HEK293 (cell line): ENCODE measurements around the gene GMPS.

Source experiments
- SP2 ChIP-seq: fragments of 450-650 bp; formaldehyde crosslinking; IDR thresholded peaks from 2 replicates; pipeline ENCODE4 v1.5.1; 2016; ENCODE audit warnings: missing biosample characterization, missing genetic modification characterization
- TF ChIP-seq, protein P1 (sequence below): fragments of 450-650 bp; formaldehyde crosslinking; IDR thresholded peaks from 2 replicates; pipeline ENCODE4 v1.5.1; 2016; ENCODE audit warnings: missing biosample characterization, missing genetic modification characterization
- TF ChIP-seq, protein P2 (sequence below): fragments of 450-650 bp; formaldehyde crosslinking; IDR thresholded peaks from 2 replicates; pipeline ENCODE4 v1.5.1; 2016; ENCODE audit warnings: missing biosample characterization, missing genetic modification characterization
- TF ChIP-seq, protein P3 (sequence below): fragments of 450-650 bp; formaldehyde crosslinking; IDR thresholded peaks from 2 replicates; pipeline ENCODE4 v1.5.1; 2016; ENCODE audit warnings: missing biosample characterization, missing genetic modification characterization
- TF ChIP-seq, protein P4 (sequence below): fragments of 450-650 bp; IDR thresholded peaks from 2 replicates; pipeline ENCODE4 v1.5.1; 2018; ENCODE audit warnings: missing biosample characterization, mild to moderate bottlenecking, missing genetic modification characterization

DNA sequence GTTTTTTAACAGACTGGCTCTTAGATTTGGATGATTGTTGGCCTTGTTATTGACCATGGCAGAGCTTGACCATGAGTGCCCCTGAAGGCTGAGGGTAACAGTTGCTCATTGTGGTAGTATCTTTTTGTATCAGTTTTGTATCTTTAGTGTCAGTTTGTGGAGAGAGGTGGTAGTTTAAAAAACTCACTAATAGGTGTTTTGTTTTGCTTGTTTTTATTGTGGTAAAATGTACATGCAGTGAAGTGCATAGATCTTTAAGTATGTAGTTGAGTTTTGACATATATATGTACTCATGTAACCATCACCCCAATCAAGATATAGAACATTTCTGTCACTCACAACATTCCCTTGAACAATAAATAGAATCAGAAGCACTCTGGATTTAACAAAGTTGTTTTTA is 9.8 kb downstream of the GMPS start:
- TF ChIP-seq, protein P1, sequence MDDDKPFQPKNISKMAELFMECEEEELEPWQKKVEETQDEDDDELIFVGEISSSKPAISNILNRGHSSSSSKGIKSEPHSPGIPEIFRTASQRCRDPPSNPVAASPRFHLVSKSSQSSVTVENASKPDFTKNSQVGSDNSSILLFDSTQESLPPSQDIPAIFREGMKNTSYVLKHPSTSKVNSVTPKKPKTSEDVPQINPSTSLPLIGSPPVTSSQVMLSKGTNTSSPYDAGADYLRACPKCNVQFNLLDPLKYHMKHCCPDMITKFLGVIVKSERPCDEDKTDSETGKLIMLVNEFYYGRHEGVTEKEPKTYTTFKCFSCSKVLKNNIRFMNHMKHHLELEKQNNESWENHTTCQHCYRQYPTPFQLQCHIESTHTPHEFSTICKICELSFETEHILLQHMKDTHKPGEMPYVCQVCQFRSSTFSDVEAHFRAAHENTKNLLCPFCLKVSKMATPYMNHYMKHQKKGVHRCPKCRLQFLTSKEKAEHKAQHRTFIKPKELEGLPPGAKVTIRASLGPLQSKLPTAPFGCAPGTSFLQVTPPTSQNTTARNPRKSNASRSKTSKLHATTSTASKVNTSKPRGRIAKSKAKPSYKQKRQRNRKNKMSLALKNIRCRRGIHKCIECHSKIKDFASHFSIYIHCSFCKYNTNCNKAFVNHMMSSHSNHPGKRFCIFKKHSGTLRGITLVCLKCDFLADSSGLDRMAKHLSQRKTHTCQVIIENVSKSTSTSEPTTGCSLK (tag by site-specific recombination): no peak
- TF ChIP-seq, protein P2, sequence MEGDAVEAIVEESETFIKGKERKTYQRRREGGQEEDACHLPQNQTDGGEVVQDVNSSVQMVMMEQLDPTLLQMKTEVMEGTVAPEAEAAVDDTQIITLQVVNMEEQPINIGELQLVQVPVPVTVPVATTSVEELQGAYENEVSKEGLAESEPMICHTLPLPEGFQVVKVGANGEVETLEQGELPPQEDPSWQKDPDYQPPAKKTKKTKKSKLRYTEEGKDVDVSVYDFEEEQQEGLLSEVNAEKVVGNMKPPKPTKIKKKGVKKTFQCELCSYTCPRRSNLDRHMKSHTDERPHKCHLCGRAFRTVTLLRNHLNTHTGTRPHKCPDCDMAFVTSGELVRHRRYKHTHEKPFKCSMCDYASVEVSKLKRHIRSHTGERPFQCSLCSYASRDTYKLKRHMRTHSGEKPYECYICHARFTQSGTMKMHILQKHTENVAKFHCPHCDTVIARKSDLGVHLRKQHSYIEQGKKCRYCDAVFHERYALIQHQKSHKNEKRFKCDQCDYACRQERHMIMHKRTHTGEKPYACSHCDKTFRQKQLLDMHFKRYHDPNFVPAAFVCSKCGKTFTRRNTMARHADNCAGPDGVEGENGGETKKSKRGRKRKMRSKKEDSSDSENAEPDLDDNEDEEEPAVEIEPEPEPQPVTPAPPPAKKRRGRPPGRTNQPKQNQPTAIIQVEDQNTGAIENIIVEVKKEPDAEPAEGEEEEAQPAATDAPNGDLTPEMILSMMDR (tag by site-specific recombination): no peak
- TF ChIP-seq, protein P3, sequence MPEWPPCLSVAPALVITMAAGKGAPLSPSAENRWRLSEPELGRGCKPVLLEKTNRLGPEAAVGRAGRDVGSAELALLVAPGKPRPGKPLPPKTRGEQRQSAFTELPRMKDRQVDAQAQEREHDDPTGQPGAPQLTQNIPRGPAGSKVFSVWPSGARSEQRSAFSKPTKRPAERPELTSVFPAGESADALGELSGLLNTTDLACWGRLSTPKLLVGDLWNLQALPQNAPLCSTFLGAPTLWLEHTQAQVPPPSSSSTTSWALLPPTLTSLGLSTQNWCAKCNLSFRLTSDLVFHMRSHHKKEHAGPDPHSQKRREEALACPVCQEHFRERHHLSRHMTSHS (tag by site-specific recombination): no peak
- TF ChIP-seq, protein P4, sequence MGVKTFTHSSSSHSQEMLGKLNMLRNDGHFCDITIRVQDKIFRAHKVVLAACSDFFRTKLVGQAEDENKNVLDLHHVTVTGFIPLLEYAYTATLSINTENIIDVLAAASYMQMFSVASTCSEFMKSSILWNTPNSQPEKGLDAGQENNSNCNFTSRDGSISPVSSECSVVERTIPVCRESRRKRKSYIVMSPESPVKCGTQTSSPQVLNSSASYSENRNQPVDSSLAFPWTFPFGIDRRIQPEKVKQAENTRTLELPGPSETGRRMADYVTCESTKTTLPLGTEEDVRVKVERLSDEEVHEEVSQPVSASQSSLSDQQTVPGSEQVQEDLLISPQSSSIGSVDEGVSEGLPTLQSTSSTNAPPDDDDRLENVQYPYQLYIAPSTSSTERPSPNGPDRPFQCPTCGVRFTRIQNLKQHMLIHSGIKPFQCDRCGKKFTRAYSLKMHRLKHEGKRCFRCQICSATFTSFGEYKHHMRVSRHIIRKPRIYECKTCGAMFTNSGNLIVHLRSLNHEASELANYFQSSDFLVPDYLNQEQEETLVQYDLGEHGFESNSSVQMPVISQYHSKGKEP (tag by site-specific recombination): no peak
- no peak for TF ChIP-seq SP2 (tag by site-specific recombination)
